Measurements from ENCODE around the gene NSD2. TPM values are rescaled to one million over a fixed set of nuclear protein-coding genes. Genes with fewer than 3 reads are reported as not detected.
"Not testable (repeated sequence)": the region's sequence is repeated elsewhere in the genome, so short reads cannot be mapped to it uniquely, and the experiment has no call there.

NSD2 gene
- total and polyA plus RNA-seq, 12 donors, result 11.1 to 187 (median 25.2) TPM

- Histone ChIP-seq H3K9me3 (replicated peaks in 1 of 3) (no peaks in the 10 kb centered on the region), H3K27ac (no peak overlapping the region), H3K36me3 (replicated peaks in 1 of 2) (peaks cover 0 to 12% of the 10 kb centered on the region in 2 donors), H3K27me3 (no peaks in the 10 kb centered on the region), H3K4me1 (replicated peaks in 1 of 2) (no peaks in the 10 kb centered on the region), H3K4me3 (no peak overlapping the region)
- no peak for DNase-seq
- intact Hi-C loops (cut with DNase I), result loop anchor here (5.0 to 10.0 kb wide), 2 partner anchors 89 to 157 kb away; no protein-coding TSS in a partner anchor
- WGBS, 4 donors, result 67 to 80% (median 74%) methylated on average over 3 of the region's 3 CpGs
- TF ChIP-seq CTCF (IDR thresholded peaks at IDR 0.05) (no peak), POLR2A (IDR thresholded peaks at IDR 0.05) (no peak)
Observed at GRCh38 chr4:1904042-1904441, 32.8 kb downstream of the NSD2 start.

- Histone ChIP-seq H3K9me3 (replicated peaks in 1 of 3) (no peaks in the 10 kb centered on the region), H3K36me3 (replicated peaks in 1 of 2) (peaks cover 0 to 6% of the 10 kb centered on the region in 2 donors), H3K4me1 (replicated peaks in 1 of 2) (no peaks in the 10 kb centered on the region), H3K4me3 (no peak overlapping the region), H3K27me3 (no peaks in the 10 kb centered on the region), H3K27ac (no peak overlapping the region)
- WGBS, 4 donors, result 80 to 85% (median 84%) methylated on average over 7 of the region's 7 CpGs
- DNase-seq, result peak in 1 of 7 donors; percentile 15
- TF ChIP-seq CTCF (IDR thresholded peaks at IDR 0.05), result no peak
- no peak for TF ChIP-seq POLR2A (IDR thresholded peaks at IDR 0.05)
- intact Hi-C loops (cut with DNase I), result loop anchor here in 1 of 2 donors (10.0 kb wide), 1 partner anchor 93 kb away; no protein-coding TSS in a partner anchor
Observed at GRCh38 chr4:1907848-1908525, 36.8 kb downstream of the NSD2 start.

- H3K9me3 ChIP-seq (replicated peaks in 1 of 3); H3K4me1 ChIP-seq (replicated peaks in 1 of 2); H3K27me3 ChIP-seq; H3K4me3 ChIP-seq; H3K36me3 ChIP-seq (replicated peaks in 1 of 2); H3K27ac ChIP-seq: not testable (repeated sequence)
- intact Hi-C loops (cut with DNase I), result loop anchor here (10.0 kb wide), 2 partner anchors 95 kb away; partner anchors contain the start of gene NELFA (in 1 of the 2)
- WGBS, 4 donors, result 58 to 75% (median 63%) methylated on average over 11 of the region's 11 CpGs
- DNase-seq, result peak in 5 of 7 donors; percentile 36 to 67 (median 62)
Observed at GRCh38 chr4:1909696-1910095, 38.5 kb downstream of the NSD2 start.

GRCh38 chr4:1910643-1911042 is 39.5 kb downstream of the NSD2 start:
- H3K9me3 ChIP-seq (replicated peaks in 1 of 3), result no peaks in the 10 kb centered on the region
- TF ChIP-seq CTCF (IDR thresholded peaks at IDR 0.05) (peak; percentile 29 to 55 (median 54)), POLR2A (IDR thresholded peaks at IDR 0.05) (no peak)
- no peaks in the 10 kb centered on the region for H3K36me3 ChIP-seq (replicated peaks in 1 of 2)
- H3K27ac ChIP-seq, result no peak overlapping the region
- DNase-seq, result peak; percentile 33 to 74 (median 48)
- no peaks in the 10 kb centered on the region for H3K4me1 ChIP-seq (replicated peaks in 1 of 2)
- 47 to 55% (median 50%) methylated on average over 3 of the region's 3 CpGs for WGBS, 4 donors
- H3K4me3 ChIP-seq, result no peak overlapping the region
- H3K27me3 ChIP-seq, result no peaks in the 10 kb centered on the region
- intact Hi-C loops (cut with DNase I), result loop anchor here in 1 of 2 donors (10.0 kb wide), 1 partner anchor 94 kb away; the partner anchor contains the start of gene NELFA

GRCh38 chr4:1911316-1911715 is 40.1 kb downstream of the NSD2 start:
- not testable (repeated sequence) for H3K4me3 ChIP-seq; H3K9me3 ChIP-seq (replicated peaks in 1 of 3); H3K4me1 ChIP-seq (replicated peaks in 1 of 2); DNase-seq; H3K27me3 ChIP-seq; H3K36me3 ChIP-seq (replicated peaks in 1 of 2); H3K27ac ChIP-seq
- 92 to 95% (median 94%) methylated on average over 9 of the region's 9 CpGs for WGBS, 4 donors
- intact Hi-C loops (cut with DNase I), result loop anchor here in 1 of 2 donors (10.0 kb wide), 1 partner anchor 93 kb away; the partner anchor contains the start of gene NELFA
